Erythroblast (primary cell): ENCODE results near the gene RPL41.

ENCODE experiments used
- GATA1 ChIP-seq: IDR thresholded peaks from 2 replicates; pipeline ENCODE4 v1.6.1; 2011; ENCODE audit warnings: low read depth, mild to moderate bottlenecking, control low read depth, low read length, moderate library complexity
- POLR2A ChIP-seq: IDR thresholded peaks from 2 replicates; pipeline ENCODE4 v1.6.1; 2011; ENCODE audit warnings: mild to moderate bottlenecking, low read length

- TF ChIP-seq POLR2A, result no peak
- TF ChIP-seq GATA1, result no peak
Measured at GRCh38 chr12:56082382-56082781, 34.1 kb upstream of the RPL41 start.
